ENCODE results near the gene WWTR1. TPM values are rescaled to one million over a fixed set of nuclear protein-coding genes. Genes with fewer than 3 reads are reported as not detected.

Gene WWTR1
- total RNA-seq, result 19.3 and 20.0 TPM in 2 replicates

DNA sequence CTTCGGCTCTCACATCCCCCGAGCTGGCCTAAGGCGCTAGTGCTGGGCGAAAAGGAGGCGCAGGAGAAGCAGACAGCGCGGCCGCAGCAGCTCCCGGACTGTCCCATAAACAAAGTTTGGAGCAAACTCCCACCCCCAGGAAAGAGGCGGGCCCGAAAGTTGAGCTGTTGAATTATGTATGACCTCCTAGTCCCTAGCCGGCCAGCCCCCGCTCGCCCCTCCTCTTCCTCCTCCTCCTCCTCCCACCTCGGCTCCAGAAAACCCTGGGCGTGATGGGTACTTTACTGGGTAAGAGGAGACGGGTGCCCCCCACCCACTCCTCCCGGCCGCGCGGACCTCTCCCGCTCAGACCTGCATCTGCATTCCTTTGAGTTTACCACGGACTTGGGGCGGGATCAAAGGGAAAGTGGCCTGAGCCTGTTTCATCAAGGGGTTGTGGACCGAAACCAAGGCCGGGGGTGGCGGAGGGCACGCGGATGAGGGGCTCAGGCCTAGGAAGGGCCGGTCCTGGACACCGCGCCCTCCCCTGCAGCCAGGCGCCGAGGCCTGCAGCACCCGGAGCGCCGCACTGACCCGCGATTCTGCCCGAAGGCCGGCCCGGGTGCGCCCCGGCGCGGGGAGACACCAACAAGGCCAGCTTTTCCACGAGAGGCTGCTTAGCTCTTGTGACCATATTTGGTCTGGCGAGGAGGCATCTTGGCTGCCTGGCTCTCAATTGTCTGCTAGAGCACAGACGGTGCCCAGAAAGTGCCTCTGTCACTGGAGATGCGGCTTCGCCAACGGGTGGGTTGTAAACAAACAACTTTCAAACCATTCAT is at the start of gene WWTR1:
Gene WWTR1, minus strand, starts transcription at position 100 of the 818 bp plus-strand sequence. CDS start 719 bp downstream, outside the sequence.

DNA sequence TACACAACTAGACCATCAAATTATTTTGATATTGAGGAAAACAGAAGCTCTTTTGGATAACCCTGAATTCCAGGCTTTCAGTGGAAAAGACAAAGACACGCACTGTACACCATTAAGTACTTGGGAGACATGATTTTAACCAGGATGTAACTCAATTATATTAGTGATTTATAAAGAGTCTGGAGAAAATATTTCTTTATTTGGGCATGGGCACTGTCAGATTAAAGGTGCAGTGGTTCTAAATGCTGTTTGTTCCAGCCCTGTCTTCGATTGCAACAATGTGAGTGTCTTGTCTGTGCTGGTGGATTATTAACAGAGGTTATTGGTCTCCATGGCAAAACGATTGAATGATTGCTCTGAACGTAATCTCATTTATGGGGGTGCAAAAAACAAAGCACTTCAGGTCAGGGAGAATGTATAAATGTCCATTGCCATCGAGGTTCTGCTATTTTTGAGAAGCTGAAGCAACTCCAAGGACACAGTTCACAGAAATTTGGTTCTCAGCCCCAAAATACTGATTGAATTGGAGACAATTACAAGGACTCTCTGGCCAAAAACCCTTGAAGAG is 183.5 kb downstream of the WWTR1 start, which contains the start of gene TM4SF4:
Gene TM4SF4, plus strand, starts transcription at position 448 of the 568 bp plus-strand sequence. CDS start 181 bp downstream, outside the sequence.

Other genes with a start within 250 kb of the WWTR1 start
- gene TM4SF4, start 183.3 kb downstream of the WWTR1 start, total RNA-seq, result under 0.01 TPM in 1 of 2 replicates, not detected in the other
- gene COMMD2, start 94.5 kb upstream of the WWTR1 start, total RNA-seq, result 19.2 and 24.9 TPM in 2 replicates
- not detected in 2 replicates for gene ANKUB1, start 134.5 kb upstream of the WWTR1 start, total RNA-seq
- 21.9 and 23.9 TPM in 2 replicates for gene RNF13, start 155.2 kb upstream of the WWTR1 start, total RNA-seq